ENCODE results near the gene SRSF3. TPM values are rescaled to one million over a fixed set of nuclear protein-coding genes. Genes with fewer than 3 reads are reported as not detected.

The SRSF3 gene
- total RNA-seq, 1 experiment from 2014 or later: 297 TPM

- ChIA-PET POLR2A (ENCODE audit: unreplicated experiment) (interaction anchor here (0.7 kb wide), 1 partner anchor 46 kb away, joined by 22 read pairs; no protein-coding TSS in a partner anchor), CTCF (no interaction called here)
- Histone ChIP-seq H3K9ac (ENCODE audit: low read length) (no peak overlapping the region), H3K27ac (ENCODE audit: low read length) (no peak overlapping the region), H2AFZ (ENCODE audit: low read length) (no peak overlapping the region), H3K4me2 (ENCODE audit: low read length) (no peak overlapping the region), H4K20me1 (ENCODE audit: low read length) (peaks cover 29% of the 10 kb centered on the region), H3K36me3 (ENCODE audit: low read depth, low read length) (peaks cover 28% of the 10 kb centered on the region), H3K4me1 (ENCODE audit: insufficient read depth, low read length) (peaks cover 21% of the 10 kb centered on the region), H3K27me3 (ENCODE audit: low read length) (no peaks in the 10 kb centered on the region), H3K79me2 (ENCODE audit: low read length) (peaks cover 35% of the 10 kb centered on the region), H3K9me3 (ENCODE audit: low read length) (no peaks in the 10 kb centered on the region), H3F3A (ENCODE audit: low read length, unreplicated experiment) (no peaks in the 10 kb centered on the region), H3K4me3 (ENCODE audit: low read length) (no peak overlapping the region), H3K9me2 (replicated peaks; ENCODE audit: low read length) (no peaks in the 10 kb centered on the region)
- intact Hi-C loops (cut with micrococcal nuclease): no loop called here
- no peak for ATAC-seq
- no TSS peak for BruUV-seq (replicated peaks)
- no peak for DNase-seq
- TF ChIP-seq EZH2 (IDR thresholded peaks at IDR 0.05; ENCODE audit: low read length, unreplicated experiment) (no peak), EZH2phosphoT487 (IDR thresholded peaks at IDR 0.05; ENCODE audit: borderline replicate concordance, low read length) (no peak), CTCF (conservative IDR thresholded peaks at IDR 0.05; ENCODE audit: low read depth, low read length) (no peak)
Measured at GRCh38 chr6:36592221-36592655, 1.9 kb upstream of the SRSF3 start.

GRCh38 chr6:36593569-36594028 lies 563 bp upstream of the SRSF3 start:
- CTCF ChIA-PET: no interaction called here
- DNase-seq: peak; percentile 51
- no peaks in the 10 kb centered on the region for H3F3A ChIP-seq (ENCODE audit: low read length, unreplicated experiment)
- H2AFZ ChIP-seq (ENCODE audit: low read length): peak overlapping the region; percentile 89
- H3K27ac ChIP-seq (ENCODE audit: low read length): peak overlapping the region; percentile 65
- peak; percentile 20 for ATAC-seq
- POLR2A ChIA-PET (ENCODE audit: unreplicated experiment): no interaction called here
- peaks cover 49% of the 10 kb centered on the region for H3K79me2 ChIP-seq (ENCODE audit: low read length)
- no peaks in the 10 kb centered on the region for H3K27me3 ChIP-seq (ENCODE audit: low read length)
- H3K4me3 ChIP-seq (ENCODE audit: low read length): peak overlapping the region; percentile 88
- H3K9me2 ChIP-seq (replicated peaks; ENCODE audit: low read length): no peaks in the 10 kb centered on the region
- intact Hi-C loops (cut with micrococcal nuclease): loop anchor here (1.0 to 2.0 kb wide), 4 partner anchors 17 to 170 kb away; partner anchors contain the start of genes KCTD20, PXT1 and STK38
- BruUV-seq (replicated peaks): TSS peak; percentile 95
- peaks cover 40% of the 10 kb centered on the region for H3K36me3 ChIP-seq (ENCODE audit: low read depth, low read length)
- peaks cover 42% of the 10 kb centered on the region for H4K20me1 ChIP-seq (ENCODE audit: low read length)
- no peaks in the 10 kb centered on the region for H3K9me3 ChIP-seq (ENCODE audit: low read length)
- H3K4me1 ChIP-seq (ENCODE audit: insufficient read depth, low read length): peaks cover 33% of the 10 kb centered on the region
- H3K9ac ChIP-seq (ENCODE audit: low read length): peak overlapping the region; percentile 97
- no peak for TF ChIP-seq EZH2phosphoT487 (IDR thresholded peaks at IDR 0.05; ENCODE audit: borderline replicate concordance, low read length)
- H3K4me2 ChIP-seq (ENCODE audit: low read length): peak overlapping the region; percentile 89

- no peaks in the 10 kb centered on the region for H3F3A ChIP-seq (ENCODE audit: low read length, unreplicated experiment)
- peak overlapping the region; percentile 89 for H3K4me2 ChIP-seq (ENCODE audit: low read length)
- ATAC-seq: no peak
- peak overlapping the region; percentile 88 for H3K4me3 ChIP-seq (ENCODE audit: low read length)
- H3K4me1 ChIP-seq (ENCODE audit: insufficient read depth, low read length): peaks cover 46% of the 10 kb centered on the region
- TF ChIP-seq CTCF (conservative IDR thresholded peaks at IDR 0.05; ENCODE audit: low read depth, low read length) (no peak), EZH2phosphoT487 (IDR thresholded peaks at IDR 0.05; ENCODE audit: borderline replicate concordance, low read length) (no peak), EZH2 (IDR thresholded peaks at IDR 0.05; ENCODE audit: low read length, unreplicated experiment) (no peak)
- BruUV-seq (replicated peaks): no TSS peak
- H2AFZ ChIP-seq (ENCODE audit: low read length): no peak overlapping the region
- no peaks in the 10 kb centered on the region for H3K9me3 ChIP-seq (ENCODE audit: low read length)
- ChIA-PET CTCF (no interaction called here), POLR2A (ENCODE audit: unreplicated experiment) (no interaction called here)
- DNase-seq: peak; percentile 38
- H4K20me1 ChIP-seq (ENCODE audit: low read length): peaks cover 56% of the 10 kb centered on the region
- peaks cover 63% of the 10 kb centered on the region for H3K79me2 ChIP-seq (ENCODE audit: low read length)
- peak overlapping the region; percentile 97 for H3K9ac ChIP-seq (ENCODE audit: low read length)
- H3K27ac ChIP-seq (ENCODE audit: low read length): peak overlapping the region; percentile 75
- peaks cover 54% of the 10 kb centered on the region for H3K36me3 ChIP-seq (ENCODE audit: low read depth, low read length)
- no peaks in the 10 kb centered on the region for H3K27me3 ChIP-seq (ENCODE audit: low read length)
- intact Hi-C loops (cut with micrococcal nuclease): loop anchor here (1.0 to 2.0 kb wide), 4 partner anchors 18 to 172 kb away; partner anchors contain the start of genes KCTD20, PXT1 and STK38
- no peaks in the 10 kb centered on the region for H3K9me2 ChIP-seq (replicated peaks; ENCODE audit: low read length)
Measured at GRCh38 chr6:36594816-36595643, 868 bp downstream of the SRSF3 start.
